HUES6 (cell line): Measurements from ENCODE around the gene COL15A1.

Source experiments
- H3K27ac ChIP-seq: 2 replicates; pipeline ENCODE4 v1.7.0; 2013; ENCODE audit warnings: low read depth, mild to moderate bottlenecking, low read length, inconsistent platforms
- H3K27me3 ChIP-seq: 2 replicates; pipeline ENCODE4 v1.6.1; 2013; ENCODE audit warnings: low read length; ENCODE audit not compliant: control insufficient read depth, insufficient read depth
- H3K36me3 ChIP-seq: 2 replicates; pipeline ENCODE4 v1.6.1; 2013; ENCODE audit warnings: low read length; ENCODE audit not compliant: control insufficient read depth, insufficient read depth
- H3K4me1 ChIP-seq: 2 replicates; pipeline ENCODE4 v1.6.1; 2013; ENCODE audit warnings: low read length; ENCODE audit not compliant: control insufficient read depth, insufficient read depth
- H3K4me3 ChIP-seq: 2 replicates; pipeline ENCODE4 v1.5.1; 2013; ENCODE audit warnings: low read depth, low read length
- H3K9ac ChIP-seq: one replicate; pipeline ENCODE4 v1.6.1; 2013; ENCODE audit warnings: mild to moderate bottlenecking, low read length
- H3K9me3 ChIP-seq: 2 replicates; pipeline ENCODE4 v1.6.1; 2013; ENCODE audit warnings: low read depth, low read length; ENCODE audit not compliant: control insufficient read depth, insufficient read depth

The COL15A1 gene

DNA sequence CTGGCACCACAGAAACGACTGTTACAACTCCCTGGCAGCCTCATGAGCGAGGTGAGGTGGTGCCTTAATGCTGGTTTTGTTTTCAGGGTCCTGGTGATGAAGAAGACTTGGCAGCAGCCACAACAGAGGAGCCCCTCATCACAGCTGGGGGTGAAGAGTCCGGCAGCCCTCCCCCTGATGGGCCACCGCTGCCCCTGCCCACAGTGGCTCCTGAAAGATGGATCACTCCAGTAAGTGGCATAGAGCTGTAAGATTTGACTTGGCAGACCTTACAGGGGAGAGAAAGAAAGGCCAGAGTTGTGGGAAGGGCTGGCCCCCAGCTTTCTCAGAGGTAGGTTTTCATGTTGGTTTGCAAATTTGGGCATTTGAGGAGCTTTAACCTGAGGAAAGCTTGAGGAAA, 72.2 kb downstream of the COL15A1 start:
- Histone ChIP-seq H3K36me3 (no peaks in the 10 kb centered on the region), H3K9ac (no peak overlapping the region), H3K4me1 (no peaks in the 10 kb centered on the region), H3K9me3 (peaks cover 29% of the 10 kb centered on the region), H3K27me3 (no peaks in the 10 kb centered on the region; the same call in 1 of the 2 replicates), H3K27ac (no peak overlapping the region), H3K4me3 (no peak overlapping the region)

- no peaks in the 10 kb centered on the region for H3K4me1 ChIP-seq
- no peak overlapping the region for H3K27ac ChIP-seq
- H3K4me3 ChIP-seq, result no peak overlapping the region
- H3K9ac ChIP-seq, result no peak overlapping the region
- H3K9me3 ChIP-seq, result peaks cover 23% of the 10 kb centered on the region
- no peaks in the 10 kb centered on the region; the same call in 1 of the 2 replicates for H3K27me3 ChIP-seq
- H3K36me3 ChIP-seq, result no peaks in the 10 kb centered on the region
These were observed 73.1 kb downstream of the COL15A1 start for GRCh38 chr9:99016681-99017387.

- Histone ChIP-seq H3K9ac (no peak overlapping the region), H3K27me3 (no peaks in the 10 kb centered on the region; the same call in 1 of the 2 replicates), H3K4me1 (no peaks in the 10 kb centered on the region)
These were observed 74.9 kb downstream of the COL15A1 start for GRCh38 chr9:99018653-99019052.

DNA sequence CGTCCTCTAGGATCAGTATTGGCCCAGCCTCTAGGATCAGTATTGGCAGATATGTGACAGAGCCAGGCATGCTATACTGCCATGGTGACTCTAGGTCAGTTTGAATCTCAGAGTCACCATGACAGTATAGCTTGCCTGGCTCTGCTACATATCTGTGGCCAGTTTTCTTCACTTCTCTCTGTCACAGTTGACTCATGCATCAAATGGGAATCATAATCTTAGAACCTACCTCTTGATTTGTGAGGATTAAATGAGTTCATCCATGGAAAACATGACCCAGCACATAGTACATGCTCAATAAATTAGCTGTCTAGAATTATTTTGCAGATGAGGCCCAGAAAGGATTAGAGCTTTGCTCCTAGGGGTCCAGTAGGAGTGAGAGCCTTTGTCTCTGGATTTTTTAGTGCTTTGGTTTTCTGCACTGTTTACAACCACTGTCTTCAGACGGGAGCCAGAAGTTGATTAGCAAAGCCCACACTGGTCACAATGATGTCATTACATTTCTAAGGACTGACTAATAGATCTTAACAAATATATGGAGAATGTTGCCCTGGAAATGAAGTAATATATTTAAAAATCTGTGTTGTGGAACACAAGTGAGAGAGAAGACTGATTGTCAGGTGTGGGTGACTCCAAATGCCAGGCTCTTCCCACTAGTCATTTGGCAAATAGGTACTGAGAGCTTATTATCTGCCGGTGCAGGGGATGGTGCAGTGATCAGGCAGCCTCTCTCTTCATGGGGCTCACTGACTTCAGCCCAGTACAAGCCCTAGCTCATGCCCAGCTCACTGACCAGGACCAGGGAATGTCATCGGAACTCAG, 76.0 kb downstream of the COL15A1 start:
- Histone ChIP-seq H3K36me3 (no peaks in the 10 kb centered on the region), H3K4me3 (no peak overlapping the region), H3K9me3 (no peaks in the 10 kb centered on the region), H3K27me3 (no peaks in the 10 kb centered on the region; the same call in 1 of the 2 replicates), H3K27ac (no peak overlapping the region), H3K9ac (no peak overlapping the region), H3K4me1 (no peaks in the 10 kb centered on the region)

More at GRCh38 chr9:99018653-99019052, 74.9 kb downstream of the COL15A1 start:
- Histone ChIP-seq H3K36me3 (no peaks in the 10 kb centered on the region), H3K27ac (no peak overlapping the region), H3K4me3 (no peak overlapping the region), H3K9me3 (peaks cover 7% of the 10 kb centered on the region)

GRCh38 chr9:99020786-99021436, 77.2 kb downstream of the COL15A1 start:
- H3K36me3 ChIP-seq, result no peaks in the 10 kb centered on the region
- no peaks in the 10 kb centered on the region for H3K4me1 ChIP-seq
- H3K27me3 ChIP-seq, result no peaks in the 10 kb centered on the region; the same call in 1 of the 2 replicates
- no peak overlapping the region for H3K4me3 ChIP-seq
- H3K9me3 ChIP-seq, result no peaks in the 10 kb centered on the region
- no peak overlapping the region for H3K9ac ChIP-seq
- no peak overlapping the region for H3K27ac ChIP-seq

GRCh38 chr9:99021512-99021911, 77.8 kb downstream of the COL15A1 start:
- H3K9me3 ChIP-seq, result no peaks in the 10 kb centered on the region
- no peak overlapping the region for H3K4me3 ChIP-seq
- no peak overlapping the region for H3K27ac ChIP-seq
- H3K36me3 ChIP-seq, result no peaks in the 10 kb centered on the region
- H3K27me3 ChIP-seq, result no peaks in the 10 kb centered on the region; the same call in 1 of the 2 replicates
- H3K9ac ChIP-seq, result no peak overlapping the region
- H3K4me1 ChIP-seq, result no peaks in the 10 kb centered on the region

DNA sequence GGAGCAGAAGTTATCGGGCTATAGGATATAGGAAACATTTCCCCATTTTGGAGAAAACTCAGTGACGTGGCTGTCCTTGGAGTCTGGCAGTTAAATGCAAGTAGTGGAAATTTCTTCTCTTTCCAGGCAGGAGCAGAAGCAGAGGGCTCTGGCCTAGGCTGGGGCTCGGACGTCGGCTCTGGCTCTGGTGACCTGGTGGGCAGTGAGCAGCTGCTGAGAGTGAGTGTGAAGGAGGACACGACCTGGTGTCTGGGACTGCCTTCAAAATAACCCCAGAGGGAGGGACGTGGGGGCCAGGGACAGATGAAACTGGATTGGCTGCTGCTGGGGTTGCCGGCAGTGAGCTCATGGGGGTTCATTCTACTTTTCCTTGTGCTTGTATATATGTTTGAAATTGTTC, 79.5 kb downstream of the COL15A1 start:
- Histone ChIP-seq H3K4me3 (no peak overlapping the region), H3K9ac (no peak overlapping the region)

GRCh38 chr9:99023831-99024230, 80.1 kb downstream of the COL15A1 start:
- Histone ChIP-seq H3K9me3 (no peaks in the 10 kb centered on the region), H3K4me1 (no peaks in the 10 kb centered on the region), H3K4me3 (no peak overlapping the region), H3K27ac (no peak overlapping the region), H3K36me3 (no peaks in the 10 kb centered on the region), H3K9ac (no peak overlapping the region), H3K27me3 (no peaks in the 10 kb centered on the region; the same call in 1 of the 2 replicates)

More for the DNA sequence above, 79.5 kb downstream of the COL15A1 start:
- Histone ChIP-seq H3K9me3 (no peaks in the 10 kb centered on the region), H3K36me3 (no peaks in the 10 kb centered on the region), H3K4me1 (no peaks in the 10 kb centered on the region), H3K27ac (no peak overlapping the region), H3K27me3 (no peaks in the 10 kb centered on the region; the same call in 1 of the 2 replicates)

GRCh38 chr9:99024959-99025358, 81.3 kb downstream of the COL15A1 start:
- Histone ChIP-seq H3K27me3 (no peaks in the 10 kb centered on the region; the same call in 1 of the 2 replicates), H3K27ac (no peak overlapping the region), H3K36me3 (no peaks in the 10 kb centered on the region), H3K9me3 (no peaks in the 10 kb centered on the region), H3K4me3 (no peak overlapping the region), H3K4me1 (no peaks in the 10 kb centered on the region), H3K9ac (no peak overlapping the region)

DNA sequence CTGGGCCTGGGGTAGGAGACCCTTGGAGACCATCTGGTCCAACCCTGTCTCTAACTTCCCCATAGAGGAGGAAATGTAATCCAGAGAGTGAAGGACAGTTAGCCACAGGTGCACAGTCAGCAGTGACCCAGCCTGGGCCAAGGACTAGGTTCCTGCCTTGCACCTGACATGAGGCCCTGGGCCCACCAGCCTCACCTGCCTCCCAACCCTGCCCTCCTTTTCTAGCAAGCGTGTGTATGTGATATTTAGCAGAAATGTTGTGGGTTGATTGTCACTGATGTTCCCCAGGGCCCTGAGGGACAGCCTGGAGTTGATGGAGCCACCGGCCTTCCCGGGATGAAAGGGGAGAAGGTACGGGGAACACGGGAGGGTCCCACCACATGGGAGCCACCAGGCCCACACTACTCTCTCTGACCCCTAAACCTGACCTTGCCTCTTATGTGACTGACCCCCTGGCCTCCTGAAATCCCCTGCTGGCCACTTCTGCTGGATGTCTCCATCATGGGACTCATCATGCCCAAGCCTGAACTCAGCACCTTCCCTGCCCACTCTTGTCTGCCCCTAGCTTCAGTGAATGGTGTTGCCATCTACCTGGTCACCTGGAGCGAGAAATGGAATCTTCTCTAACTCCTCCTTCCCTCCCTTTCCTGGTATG, 82.0 kb downstream of the COL15A1 start:
- H3K4me3 ChIP-seq, result no peak overlapping the region
- H3K36me3 ChIP-seq, result no peaks in the 10 kb centered on the region
- H3K9ac ChIP-seq, result no peak overlapping the region
- H3K27me3 ChIP-seq, result no peaks in the 10 kb centered on the region; the same call in 1 of the 2 replicates
- H3K4me1 ChIP-seq, result no peaks in the 10 kb centered on the region
- no peak overlapping the region for H3K27ac ChIP-seq
- H3K9me3 ChIP-seq, result no peaks in the 10 kb centered on the region
